Urothelium cell line (cell line): Measurements from ENCODE around the gene TEX48.

Experiments used
- DNase-seq: peaks from one replicate; pipeline ENCODE4 v3.0.0; 2011; ENCODE audit warnings: low spot score, mixed read lengths
- FAIRE-seq: peaks from 2 replicates; lab custom pipeline; 2011; peaks lifted over from hg19 to GRCh38; lab: Jason Lieb, UNC

Gene TEX48

DNA sequence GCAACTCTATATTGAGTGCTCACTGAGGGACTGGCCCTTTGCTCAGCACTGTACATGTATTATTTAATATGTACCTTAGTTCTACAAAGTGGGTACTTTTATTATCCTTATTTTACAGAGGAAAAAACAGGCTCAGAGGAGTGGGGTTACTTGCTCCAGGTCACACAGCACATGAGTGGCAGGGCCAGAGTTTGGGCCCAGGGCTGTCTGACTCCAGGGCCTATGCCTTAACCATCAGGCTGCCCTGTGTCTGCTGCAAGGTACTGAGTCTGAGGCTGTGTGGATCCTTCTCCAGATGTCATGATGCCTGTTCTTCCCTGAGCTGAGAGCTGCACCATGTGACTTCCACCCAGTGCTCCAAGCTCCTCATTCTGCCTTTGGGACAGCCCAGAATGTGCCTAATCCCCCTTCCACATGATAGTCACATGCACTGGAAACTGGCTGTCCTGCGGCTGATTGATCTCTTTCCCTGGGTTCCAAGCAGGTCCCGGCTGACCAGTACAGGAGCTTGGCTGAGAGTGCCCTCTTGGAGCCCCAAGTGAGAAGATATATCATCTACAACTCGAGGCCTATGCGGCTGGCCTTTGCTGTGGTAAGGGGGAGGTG, 55.5 kb downstream of the TEX48 start:
- FAIRE-seq (no peak), DNase-seq (no peak)

DNA sequence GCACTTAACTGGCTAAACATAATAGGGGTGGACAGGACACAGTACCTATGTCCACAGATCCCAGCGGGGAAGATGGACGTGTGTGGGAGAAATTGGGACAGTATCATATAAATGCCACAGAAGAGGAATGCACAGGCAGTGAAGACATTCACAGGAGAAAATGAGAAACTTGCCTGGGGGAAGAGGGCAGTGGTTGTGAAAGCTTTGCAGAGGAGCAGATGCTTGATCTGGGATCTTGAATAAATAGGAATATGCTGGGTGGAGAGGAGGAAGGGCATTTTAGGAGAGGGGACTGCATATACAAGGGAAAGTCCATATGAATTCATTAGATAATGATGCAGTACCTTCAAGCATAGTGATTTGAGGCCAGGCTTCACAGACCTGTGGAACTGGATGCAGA, 57.3 kb downstream of the TEX48 start:
- FAIRE-seq, result no peak
- no peak for DNase-seq

- FAIRE-seq (no peak), DNase-seq (peak; percentile 9)
These were observed 59.9 kb downstream of the TEX48 start for GRCh38 chr9:114621975-114622609.

DNA sequence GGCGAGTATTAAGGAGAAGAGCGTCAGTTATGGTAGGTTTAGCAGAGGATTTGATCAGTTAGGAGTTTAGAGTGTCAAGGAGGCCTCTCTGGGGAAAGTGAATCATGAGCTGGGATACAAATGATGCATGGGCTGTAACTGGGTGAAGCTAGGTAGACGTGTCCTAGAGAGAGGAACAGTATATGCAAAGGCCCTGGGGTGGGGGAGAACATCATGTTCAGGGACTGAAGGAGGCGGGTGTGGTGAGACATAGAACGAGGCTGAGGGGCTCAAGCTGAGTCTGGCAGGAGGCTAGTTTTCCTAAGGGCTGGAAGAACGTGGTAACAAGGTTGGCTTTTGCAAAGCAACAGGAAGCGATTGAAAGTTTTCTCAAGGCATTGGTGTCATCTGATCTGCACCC, 60.4 kb downstream of the TEX48 start:
- no peak for DNase-seq
- FAIRE-seq, result no peak

DNA sequence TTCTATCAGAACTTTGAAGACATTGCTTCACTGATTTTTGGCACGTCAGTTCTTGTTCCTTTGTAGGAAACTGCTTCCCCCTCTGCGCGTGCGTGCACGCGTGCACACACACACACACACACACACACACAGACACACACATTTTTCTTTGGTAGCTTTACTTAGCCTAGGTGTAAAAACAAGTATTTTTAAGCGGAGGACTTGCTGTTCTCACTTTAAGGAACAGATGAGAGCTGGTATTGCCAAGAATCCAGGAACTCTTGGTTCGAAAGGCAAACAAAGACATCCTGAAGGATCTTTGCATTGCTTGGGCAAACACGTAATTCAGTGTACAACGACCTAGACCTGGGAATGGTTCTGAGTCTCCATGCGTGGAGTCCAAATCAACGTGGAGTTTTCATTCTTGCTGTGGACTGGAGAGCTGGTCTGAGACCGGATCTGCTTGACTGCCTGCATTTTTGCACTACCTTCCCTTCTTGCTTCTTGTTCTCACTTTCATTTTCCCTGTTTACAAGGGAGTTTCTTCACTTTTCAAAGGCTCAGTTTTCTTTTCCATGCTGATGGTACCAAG, 62.7 kb downstream of the TEX48 start:
- DNase-seq, result no peak
- no peak for FAIRE-seq

GRCh38 chr9:114616684-114617520, 65.1 kb downstream of the TEX48 start:
- DNase-seq (no peak), FAIRE-seq (no peak)
